ENCODE measurements around the gene WDR27.

WDR27 gene

DNA sequence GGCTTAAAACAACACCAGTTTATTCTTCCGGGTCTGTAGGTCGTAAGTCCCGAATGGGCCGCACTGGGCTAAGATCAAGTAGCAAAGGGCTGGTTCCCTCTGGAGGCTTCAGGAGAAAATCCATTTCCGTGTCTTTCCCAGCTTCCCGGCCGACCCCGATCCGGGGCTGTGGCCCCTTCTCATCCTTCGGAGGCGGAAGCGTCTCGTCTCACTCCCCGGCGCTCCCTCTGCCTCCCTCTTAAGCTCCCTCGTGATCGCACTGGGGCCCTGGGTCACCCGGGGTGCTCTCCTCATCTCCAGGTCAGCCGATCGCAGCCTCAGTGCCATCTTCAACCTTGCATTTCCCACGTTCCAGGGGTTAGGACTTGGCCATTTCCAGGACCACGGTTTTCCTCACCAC lies 199.4 kb downstream of the WDR27 start:
- TF ChIP-seq, protein P1, sequence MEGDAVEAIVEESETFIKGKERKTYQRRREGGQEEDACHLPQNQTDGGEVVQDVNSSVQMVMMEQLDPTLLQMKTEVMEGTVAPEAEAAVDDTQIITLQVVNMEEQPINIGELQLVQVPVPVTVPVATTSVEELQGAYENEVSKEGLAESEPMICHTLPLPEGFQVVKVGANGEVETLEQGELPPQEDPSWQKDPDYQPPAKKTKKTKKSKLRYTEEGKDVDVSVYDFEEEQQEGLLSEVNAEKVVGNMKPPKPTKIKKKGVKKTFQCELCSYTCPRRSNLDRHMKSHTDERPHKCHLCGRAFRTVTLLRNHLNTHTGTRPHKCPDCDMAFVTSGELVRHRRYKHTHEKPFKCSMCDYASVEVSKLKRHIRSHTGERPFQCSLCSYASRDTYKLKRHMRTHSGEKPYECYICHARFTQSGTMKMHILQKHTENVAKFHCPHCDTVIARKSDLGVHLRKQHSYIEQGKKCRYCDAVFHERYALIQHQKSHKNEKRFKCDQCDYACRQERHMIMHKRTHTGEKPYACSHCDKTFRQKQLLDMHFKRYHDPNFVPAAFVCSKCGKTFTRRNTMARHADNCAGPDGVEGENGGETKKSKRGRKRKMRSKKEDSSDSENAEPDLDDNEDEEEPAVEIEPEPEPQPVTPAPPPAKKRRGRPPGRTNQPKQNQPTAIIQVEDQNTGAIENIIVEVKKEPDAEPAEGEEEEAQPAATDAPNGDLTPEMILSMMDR (conservative IDR thresholded peaks at IDR 0.05; ENCODE audit: low read depth, low read length) = no peak
- H3K4me3 ChIP-seq (ENCODE audit: low read depth, low read length) = no peak overlapping the region

GRCh38 chr6:169501777-169502313 lies 200.0 kb downstream of the WDR27 start:
- TF ChIP-seq, protein P1 (conservative IDR thresholded peaks at IDR 0.05; ENCODE audit: low read depth, low read length) = no peak
- DNase-seq (ENCODE audit: low read depth) = no peak
- H3K4me3 ChIP-seq (ENCODE audit: low read depth, low read length) = no peak overlapping the region

More for the DNA sequence above, 199.4 kb downstream of the WDR27 start:
- DNase-seq (ENCODE audit: low read depth) = no peak

DNA sequence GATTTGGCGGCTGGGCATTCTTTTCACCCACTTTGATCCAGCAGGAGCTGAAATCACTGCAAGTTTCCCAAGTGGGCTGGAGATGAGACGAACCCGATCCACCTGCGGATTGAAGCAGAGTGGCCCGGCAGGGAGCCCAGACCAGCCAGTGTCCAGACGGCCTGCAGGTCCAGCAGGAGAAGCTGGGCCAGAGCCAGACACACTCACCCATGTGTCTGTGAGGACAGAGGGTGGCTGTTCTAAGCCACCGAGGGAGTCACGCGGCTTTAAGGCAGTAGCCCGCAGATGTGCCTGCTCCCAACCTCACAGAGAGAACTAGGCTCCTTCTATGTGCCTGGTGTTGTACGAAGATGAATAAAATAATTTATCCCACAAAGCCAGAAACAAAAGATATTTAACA lies 200.7 kb downstream of the WDR27 start:
- no peak for DNase-seq (ENCODE audit: low read depth)
- H3K4me3 ChIP-seq (ENCODE audit: low read depth, low read length) = no peak overlapping the region
- TF ChIP-seq, protein P1 (conservative IDR thresholded peaks at IDR 0.05; ENCODE audit: low read depth, low read length) = no peak

DNA sequence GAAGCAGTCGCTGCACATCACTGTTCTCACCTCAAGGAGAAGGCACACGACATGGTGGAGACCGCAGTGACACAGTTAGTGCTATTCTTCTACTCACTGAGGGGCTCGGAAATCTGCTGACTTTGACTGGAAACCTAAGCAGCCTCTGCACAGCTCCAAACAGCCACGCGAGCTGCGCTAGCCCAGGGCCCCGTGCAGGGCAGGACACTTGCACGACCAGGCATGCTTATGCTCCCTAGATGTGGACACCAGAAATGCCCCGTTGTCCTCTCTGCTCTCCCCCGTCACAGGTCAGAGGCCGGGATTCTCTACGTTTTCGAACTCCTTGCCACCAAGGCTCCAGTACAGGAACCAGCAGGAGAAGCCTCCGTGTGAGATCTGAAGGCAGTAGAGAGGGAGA lies 201.1 kb downstream of the WDR27 start:
- TF ChIP-seq, protein P1 (conservative IDR thresholded peaks at IDR 0.05; ENCODE audit: low read depth, low read length) = no peak
- H3K4me3 ChIP-seq (ENCODE audit: low read depth, low read length) = no peak overlapping the region
- no peak for DNase-seq (ENCODE audit: low read depth)

DNA sequence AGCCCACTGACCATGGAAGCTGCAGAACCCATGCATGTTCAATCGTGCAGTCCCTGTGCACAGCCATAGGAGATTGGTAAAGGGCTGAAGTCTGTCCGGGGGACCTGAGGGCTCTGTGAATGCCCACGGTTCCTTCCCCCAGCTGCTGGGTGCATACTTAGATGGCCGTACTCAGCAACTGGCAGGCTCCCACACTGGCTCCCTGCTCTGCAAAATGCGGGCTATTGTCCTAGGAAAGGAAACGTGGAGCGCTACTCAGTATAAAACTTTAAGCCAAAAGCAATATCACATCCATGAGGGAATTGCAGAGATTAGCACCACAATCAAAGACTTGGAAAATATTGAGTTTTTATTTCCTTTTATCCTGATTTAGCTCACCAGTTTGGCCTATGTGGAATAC lies 202.0 kb downstream of the WDR27 start:
- H3K4me3 ChIP-seq (ENCODE audit: low read depth, low read length) = no peak overlapping the region
- TF ChIP-seq, protein P1 (conservative IDR thresholded peaks at IDR 0.05; ENCODE audit: low read depth, low read length) = no peak
- no peak for DNase-seq (ENCODE audit: low read depth)

- TF ChIP-seq, protein P1 (conservative IDR thresholded peaks at IDR 0.05; ENCODE audit: low read depth, low read length) = no peak
- peak; percentile 42 for DNase-seq (ENCODE audit: low read depth)
Measured at GRCh38 chr6:169498916-169499513, 202.8 kb downstream of the WDR27 start.

DNA sequence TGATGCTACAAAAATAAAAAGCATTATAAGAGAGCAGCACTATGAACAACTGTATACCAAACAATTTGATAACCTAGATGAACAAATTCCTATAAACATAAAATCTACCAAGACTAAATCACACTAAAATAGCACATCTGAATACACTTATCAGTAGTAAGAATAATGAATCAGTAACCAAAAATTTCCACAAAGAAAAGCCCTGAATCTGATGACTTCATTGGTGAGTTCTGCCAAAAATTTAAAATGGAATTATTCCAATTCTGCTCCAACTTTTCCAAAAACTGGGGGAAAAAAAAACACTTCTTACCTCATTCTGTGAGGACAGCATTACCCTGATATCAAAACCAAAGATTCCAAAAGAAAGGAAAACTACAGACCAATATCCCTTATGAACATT lies 206.2 kb downstream of the WDR27 start:
- TF ChIP-seq, protein P1 (conservative IDR thresholded peaks at IDR 0.05; ENCODE audit: low read depth, low read length) = no peak
- no peak overlapping the region for H3K4me3 ChIP-seq (ENCODE audit: low read depth, low read length)
- DNase-seq (ENCODE audit: low read depth) = peak; percentile 23

More at GRCh38 chr6:169498916-169499513, 202.8 kb downstream of the WDR27 start:
- H3K4me3 ChIP-seq (ENCODE audit: low read depth, low read length) = no peak overlapping the region
